ENCODE results near the gene FAM174B.

DNA sequence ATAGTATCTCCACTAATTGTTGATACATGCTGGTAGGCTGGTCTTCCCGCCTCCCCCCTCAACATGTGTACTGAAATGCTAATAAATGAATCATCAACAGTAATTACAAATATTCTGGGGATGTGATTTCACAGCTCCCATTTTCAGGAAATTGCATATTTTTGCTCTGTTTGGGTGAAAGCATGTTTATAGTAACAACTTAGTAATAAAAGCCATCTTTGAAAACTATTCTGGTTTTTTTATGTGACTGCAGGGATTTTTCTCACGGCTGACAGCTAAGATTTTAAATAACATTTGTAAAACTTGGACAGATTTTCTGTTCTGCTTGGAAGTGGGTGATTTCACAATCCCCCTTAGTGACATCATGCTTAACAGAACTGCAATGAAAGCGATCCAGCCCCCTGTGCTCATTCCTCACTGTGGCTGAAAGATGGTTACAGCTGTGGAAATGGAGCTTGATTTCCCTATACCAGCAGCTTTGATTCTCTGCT lies 25.6 kb upstream of the FAM174B start:
- TF ChIP-seq POLR2A (IDR thresholded peaks at IDR 0.05) (no peak), EP300 (IDR thresholded peaks at IDR 0.05) (no peak), POLR2AphosphoS5 (IDR thresholded peaks at IDR 0.05) (peak; percentile 80)
- TF ChIP-seq, protein P1, sequence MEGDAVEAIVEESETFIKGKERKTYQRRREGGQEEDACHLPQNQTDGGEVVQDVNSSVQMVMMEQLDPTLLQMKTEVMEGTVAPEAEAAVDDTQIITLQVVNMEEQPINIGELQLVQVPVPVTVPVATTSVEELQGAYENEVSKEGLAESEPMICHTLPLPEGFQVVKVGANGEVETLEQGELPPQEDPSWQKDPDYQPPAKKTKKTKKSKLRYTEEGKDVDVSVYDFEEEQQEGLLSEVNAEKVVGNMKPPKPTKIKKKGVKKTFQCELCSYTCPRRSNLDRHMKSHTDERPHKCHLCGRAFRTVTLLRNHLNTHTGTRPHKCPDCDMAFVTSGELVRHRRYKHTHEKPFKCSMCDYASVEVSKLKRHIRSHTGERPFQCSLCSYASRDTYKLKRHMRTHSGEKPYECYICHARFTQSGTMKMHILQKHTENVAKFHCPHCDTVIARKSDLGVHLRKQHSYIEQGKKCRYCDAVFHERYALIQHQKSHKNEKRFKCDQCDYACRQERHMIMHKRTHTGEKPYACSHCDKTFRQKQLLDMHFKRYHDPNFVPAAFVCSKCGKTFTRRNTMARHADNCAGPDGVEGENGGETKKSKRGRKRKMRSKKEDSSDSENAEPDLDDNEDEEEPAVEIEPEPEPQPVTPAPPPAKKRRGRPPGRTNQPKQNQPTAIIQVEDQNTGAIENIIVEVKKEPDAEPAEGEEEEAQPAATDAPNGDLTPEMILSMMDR (IDR thresholded peaks at IDR 0.05) = peak in 1 of 4 experiments; percentile 14
